Cardiac fibroblast (primary cell): Measurements from ENCODE around the gene PSMC3.

Experiments used
- DNase-seq, 2 donors: peaks; one replicate each; pipeline versions ENCODE4 v3.0.0 to v3.0.0-alpha.2; 2010; ENCODE audit warnings: low read depth in 2 of 2
- H3K4me3 ChIP-seq, 2 donors: replicated peaks in 1 of 2; 1 replicate in 1 of 2; 2 replicates in 1 of 2; pipeline ENCODE4 v1.5.1; 2011; ENCODE audit warnings: low read depth in 2 of 2, low read length in 2 of 2, mild to moderate bottlenecking in 2 of 2, moderate library complexity in 1 of 2
- TF ChIP-seq, protein P1 (sequence below): IDR thresholded peaks from one replicate; pipeline ENCODE4 v1.5.1; 2011; ENCODE audit warnings: low read depth, mild to moderate bottlenecking, low read length, inconsistent platforms

The PSMC3 gene

DNA sequence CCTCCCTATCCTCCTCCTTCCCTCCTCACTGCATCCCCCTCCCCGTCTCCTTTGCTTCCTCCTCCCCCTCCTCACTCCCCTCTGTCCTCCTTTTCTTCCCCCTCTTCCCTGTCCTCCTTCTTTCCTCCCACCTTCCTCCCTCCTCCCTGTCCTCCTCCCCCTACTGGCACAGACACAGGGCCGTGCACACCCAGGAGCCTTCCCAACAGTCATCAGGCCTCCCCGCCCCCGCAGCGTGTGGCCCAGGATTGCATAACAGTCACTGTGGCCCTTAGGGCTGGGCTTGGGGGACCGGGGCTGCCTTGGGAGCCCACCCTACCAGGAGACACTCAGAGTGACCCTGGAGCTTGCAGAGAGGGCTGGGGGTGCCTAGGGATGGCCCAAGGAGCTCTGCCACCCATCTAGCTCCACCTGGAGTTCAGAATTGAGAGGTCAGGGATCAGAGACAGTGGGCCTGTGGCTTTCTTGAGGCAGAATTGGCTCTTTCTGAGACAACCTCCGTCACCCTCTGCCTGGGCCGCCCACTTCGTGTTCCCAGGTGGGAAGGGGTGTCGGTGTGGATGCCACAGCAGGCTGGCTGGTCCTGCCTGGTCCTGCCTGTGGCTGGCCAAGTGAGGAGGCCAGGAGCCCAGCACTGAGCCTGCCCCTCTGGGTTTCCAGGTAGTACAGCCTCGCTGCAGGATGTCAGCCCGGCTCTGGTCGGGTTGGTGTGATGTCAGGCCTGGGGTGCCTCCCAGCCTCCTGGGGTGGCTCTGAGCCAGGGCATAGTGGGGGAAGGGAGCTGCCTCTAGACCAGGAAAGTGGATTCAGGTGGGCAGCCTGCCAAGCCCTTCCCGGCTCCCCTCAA lies 49.5 kb downstream of the PSMC3 start:
- H3K4me3 ChIP-seq = no peak overlapping the region
- TF ChIP-seq, protein P1, sequence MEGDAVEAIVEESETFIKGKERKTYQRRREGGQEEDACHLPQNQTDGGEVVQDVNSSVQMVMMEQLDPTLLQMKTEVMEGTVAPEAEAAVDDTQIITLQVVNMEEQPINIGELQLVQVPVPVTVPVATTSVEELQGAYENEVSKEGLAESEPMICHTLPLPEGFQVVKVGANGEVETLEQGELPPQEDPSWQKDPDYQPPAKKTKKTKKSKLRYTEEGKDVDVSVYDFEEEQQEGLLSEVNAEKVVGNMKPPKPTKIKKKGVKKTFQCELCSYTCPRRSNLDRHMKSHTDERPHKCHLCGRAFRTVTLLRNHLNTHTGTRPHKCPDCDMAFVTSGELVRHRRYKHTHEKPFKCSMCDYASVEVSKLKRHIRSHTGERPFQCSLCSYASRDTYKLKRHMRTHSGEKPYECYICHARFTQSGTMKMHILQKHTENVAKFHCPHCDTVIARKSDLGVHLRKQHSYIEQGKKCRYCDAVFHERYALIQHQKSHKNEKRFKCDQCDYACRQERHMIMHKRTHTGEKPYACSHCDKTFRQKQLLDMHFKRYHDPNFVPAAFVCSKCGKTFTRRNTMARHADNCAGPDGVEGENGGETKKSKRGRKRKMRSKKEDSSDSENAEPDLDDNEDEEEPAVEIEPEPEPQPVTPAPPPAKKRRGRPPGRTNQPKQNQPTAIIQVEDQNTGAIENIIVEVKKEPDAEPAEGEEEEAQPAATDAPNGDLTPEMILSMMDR = no peak
- DNase-seq = peak in 1 of 2 donors; percentile 12

DNA sequence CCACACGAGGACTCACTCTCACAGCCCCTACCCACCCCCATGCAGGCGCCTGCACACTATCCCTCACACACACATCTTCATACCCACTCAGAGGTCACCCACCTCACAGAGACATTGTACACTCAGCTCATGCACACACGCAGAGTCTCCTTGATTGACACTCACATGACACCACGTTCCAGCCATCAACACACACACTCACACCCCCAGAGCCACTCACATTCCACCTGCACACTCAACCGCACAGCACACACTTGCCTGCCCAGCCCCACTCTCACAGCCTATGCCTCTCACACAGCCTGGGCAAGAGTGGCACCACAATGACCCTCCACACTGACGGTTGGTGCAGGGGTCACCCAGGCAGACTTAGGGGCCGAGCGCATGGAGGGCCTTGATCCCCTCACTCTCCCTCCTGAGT lies 50.1 kb downstream of the PSMC3 start:
- no peak for DNase-seq
- TF ChIP-seq, protein P1 = no peak
- no peak overlapping the region for H3K4me3 ChIP-seq

DNA sequence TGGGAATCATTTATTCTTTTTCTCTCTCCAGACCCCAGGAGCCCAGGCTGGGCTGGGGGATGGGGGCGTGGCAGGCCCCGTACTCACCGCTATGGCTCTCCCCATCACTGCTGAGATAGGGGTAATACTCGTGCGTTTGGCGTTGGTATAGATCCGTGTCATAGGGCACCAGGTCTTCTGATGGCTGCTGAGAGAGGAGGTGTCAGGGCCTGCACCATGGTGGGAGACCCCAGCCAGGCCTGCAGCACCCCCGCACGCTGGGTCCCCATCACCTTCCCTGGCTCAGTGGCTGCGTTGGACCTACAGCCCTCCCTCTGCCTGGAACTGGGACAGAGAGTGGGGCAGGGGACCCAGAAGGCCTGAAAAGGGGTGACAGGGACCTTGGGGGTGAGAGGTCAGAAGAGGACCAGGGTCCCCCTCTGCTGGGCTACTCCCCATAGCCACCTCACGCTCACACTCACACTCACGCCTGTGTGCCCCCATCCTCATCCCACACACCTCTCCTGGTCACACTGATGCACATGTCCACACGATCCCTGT lies 50.6 kb downstream of the PSMC3 start:
- no peak for DNase-seq
- no peak overlapping the region for H3K4me3 ChIP-seq
- TF ChIP-seq, protein P1 = no peak

DNA sequence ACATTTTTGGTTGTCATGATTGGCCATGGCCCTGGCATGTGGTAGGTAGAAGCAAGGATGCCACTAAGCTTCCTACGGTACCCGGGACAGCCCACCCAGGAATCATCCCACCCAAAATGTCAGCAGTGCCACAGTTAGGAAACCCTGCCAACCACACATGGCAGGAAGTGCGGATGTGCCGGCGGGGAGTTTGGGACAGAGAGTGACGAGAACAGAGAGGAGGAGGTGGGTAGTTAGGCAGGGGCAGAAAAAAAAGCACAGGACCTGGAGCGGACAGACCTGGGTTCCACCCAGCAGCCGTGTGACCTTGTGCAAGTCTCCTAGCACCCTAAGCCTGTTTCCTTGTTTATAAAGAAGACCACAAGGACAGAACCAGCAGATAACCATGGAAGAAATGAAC lies 51.2 kb downstream of the PSMC3 start:
- no peak for DNase-seq
- no peak overlapping the region for H3K4me3 ChIP-seq

DNA sequence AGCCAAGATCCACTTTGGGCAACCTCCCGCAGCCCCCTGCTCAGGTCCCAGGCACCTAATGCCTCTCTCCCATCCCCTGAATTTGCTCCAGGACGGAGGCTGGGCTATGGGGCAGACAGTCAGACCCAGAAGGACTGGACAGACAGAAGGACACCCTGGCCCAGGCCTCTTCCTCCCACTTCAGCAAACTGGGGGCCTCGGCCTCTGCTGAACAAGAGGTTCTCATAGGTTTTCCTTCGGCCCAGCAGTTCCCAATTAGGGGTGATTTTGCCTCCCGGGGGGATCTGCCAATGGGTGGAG lies 51.6 kb downstream of the PSMC3 start:
- DNase-seq = no peak
- TF ChIP-seq, protein P1 = no peak
- no peak overlapping the region for H3K4me3 ChIP-seq

More for the DNA sequence above, 51.2 kb downstream of the PSMC3 start:
- TF ChIP-seq, protein P1 = no peak

DNA sequence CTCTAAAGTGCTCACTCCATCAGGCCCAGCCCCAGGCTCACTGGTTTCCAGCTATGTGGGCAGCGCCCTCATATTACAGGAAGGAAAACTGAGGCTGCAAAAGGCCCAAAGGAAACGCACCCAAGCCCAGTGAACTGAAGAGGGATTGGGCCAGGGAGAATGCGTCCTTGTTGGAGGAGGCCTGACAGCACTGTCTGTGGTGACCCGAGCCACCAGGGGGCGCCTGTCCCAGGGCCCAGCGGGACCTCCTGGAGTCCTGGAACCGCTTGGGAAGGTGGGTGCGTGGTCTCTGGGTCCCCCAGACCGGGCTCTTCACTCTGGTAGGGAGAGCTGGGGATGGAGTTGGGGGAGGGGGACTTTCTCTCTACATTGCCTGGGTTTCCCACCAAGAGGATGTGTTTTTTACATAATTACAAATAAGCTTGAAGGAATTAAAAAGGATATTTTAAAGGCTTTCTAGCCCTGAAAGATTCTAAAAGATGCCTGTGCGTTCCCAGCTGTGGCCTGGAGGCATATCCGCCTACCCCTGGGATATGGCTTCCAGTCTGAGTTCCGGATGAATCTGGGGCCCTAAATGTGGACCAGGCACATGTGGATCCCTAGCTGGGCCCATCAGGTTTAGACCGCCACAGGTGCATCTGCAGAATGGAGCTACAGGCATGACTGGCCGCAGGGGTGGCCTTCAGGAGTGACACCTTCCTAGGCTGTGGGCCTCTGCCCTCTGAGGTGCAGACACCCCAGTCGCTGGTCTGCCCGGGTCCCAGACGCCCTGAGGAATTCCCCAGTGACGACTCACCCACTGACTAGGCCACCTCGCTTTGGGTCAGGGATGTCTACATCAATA lies 52.1 kb downstream of the PSMC3 start:
- TF ChIP-seq, protein P1 = peak; percentile 99
- peak; percentile 77 to 78 for DNase-seq
- no peak overlapping the region for H3K4me3 ChIP-seq
